Measurements from ENCODE around the gene PLCL1.

PLCL1 gene

DNA sequence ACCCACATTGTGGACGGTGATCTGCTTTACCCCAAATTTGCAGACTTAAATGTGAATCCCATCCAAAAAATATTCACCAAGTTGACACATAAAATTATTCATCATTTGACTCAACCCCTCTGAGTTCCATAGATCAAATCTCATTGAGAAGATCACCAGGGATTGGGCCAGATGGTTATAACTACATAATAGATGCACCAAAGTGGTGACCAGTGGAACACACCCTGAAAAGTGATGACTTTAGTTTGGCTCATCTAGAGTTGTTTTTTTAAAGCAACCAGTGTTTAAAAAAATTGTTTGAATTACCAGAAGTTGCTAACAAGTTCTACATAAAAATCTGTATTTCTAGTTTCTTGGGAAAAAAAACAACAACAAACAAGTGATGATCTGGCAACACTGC, 155.0 kb downstream of the PLCL1 start:
- no peak for DNase-seq

DNA sequence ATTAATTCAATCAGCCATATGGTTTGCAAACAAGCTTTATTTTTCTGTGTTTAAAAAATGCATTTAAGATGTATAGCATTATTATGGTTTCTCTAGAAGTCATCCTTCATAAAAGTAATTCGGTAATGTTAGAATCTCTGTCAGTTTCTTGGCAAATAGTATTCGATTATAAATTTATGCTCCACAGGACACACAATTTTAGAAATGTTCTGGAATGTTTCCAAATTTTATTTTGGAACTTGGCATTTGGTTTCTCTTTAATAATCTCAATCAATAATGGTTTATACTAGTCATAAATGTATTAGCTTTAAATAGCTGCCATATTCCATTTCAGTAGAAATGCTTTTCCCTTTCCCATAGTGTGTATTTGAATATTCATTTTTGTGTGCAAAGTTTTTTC, 156.4 kb downstream of the PLCL1 start:
- DNase-seq: no peak

DNA sequence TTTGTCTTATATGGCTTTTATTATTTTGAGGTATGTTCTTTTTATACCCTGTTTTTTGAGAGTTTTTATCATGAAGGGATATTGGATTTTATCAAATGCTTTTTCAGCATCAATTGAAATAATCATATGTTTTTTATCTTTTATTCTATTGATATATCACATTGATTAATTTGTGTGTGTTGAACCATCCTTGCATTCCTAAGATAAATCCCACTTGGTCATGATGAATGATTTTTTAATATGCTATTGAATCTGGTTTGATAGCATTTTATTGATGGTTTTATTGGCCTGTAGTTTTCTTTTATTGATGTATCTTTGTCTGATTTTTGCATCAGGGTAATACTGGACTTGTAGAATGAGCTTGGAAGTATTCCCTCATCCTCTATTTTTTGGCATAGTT, 160.3 kb downstream of the PLCL1 start:
- no peak for DNase-seq

DNA sequence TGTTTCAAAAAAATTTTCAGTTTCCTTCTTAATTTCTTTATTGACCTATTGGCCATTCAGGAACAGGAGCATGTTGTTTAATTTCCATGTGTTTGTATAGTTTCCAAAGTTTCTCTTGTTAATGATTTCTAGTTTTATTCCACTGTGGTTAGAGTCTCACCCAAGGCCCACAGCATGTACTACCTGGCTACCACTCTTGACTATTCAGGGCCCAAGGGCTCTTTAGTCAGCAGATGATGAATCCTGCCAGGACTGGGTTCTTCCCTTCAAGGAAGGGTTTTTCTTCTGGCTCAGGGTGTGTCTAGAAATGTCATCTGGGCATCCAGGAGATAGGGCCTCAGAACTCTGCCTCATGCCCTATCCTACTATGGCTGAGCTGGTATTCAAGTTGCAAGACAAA, 161.4 kb downstream of the PLCL1 start:
- no peak for DNase-seq

DNA sequence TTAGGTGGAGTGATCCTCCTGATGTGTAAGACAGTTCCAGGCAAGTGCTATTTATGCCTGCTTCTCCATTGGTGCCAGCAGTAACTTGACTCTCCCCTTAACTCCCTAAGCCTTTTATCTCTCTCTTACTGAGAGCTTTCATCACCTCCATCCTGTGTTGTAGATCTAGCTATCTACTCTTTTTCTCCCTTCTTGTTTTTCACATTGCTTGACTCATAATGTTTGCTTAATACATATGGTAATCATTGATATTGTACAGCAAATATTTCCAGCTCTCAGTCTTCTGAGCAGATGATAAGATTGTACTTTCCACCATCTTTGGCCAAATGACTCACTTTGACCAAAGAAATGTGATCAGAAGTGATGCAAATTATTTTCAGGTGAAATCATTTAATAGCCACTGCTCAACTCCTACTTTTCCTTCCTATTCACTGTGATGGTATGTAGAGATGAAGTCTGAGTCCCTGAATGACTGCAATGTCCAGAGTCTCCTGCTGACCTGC, 165.0 kb downstream of the PLCL1 start:
- no peak for DNase-seq

DNA sequence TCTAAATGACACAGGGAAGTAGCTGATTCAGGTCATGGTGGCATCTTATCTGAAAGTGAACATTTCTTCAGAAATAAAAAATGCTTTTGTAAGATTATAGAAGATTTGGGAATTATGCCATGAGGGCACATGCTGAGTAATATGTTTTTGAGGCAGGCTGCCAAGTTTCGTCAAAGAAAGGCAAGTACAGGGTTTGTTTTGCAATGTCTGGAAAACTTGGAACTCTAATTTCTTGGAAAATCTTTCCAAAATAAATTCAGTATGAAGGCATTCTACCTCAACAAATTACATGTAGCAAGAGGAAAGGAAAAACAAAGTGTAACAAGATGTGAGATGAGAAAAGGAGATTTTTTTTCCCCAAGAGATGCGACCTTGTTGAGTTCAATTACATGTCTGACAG, 167.7 kb downstream of the PLCL1 start:
- DNase-seq: no peak

DNA sequence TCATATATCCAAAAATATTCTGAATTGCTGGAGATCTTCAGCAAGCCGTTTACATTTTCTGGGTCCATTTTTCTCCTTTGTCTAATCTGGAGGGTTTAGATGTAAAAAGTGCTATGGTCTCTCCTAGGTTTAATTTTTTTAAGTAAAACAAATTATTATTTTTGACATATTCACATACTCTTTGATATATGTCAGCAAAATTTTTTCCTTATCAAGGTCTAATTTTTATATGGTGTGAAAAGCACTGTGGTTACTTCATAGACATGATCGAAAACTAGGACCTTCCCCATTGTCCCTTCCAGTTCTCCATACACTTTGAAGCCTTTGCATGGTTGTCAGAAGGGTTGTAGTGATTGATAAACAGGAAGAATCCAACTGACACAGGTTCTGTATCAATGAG, 168.2 kb downstream of the PLCL1 start:
- no peak for DNase-seq

DNA sequence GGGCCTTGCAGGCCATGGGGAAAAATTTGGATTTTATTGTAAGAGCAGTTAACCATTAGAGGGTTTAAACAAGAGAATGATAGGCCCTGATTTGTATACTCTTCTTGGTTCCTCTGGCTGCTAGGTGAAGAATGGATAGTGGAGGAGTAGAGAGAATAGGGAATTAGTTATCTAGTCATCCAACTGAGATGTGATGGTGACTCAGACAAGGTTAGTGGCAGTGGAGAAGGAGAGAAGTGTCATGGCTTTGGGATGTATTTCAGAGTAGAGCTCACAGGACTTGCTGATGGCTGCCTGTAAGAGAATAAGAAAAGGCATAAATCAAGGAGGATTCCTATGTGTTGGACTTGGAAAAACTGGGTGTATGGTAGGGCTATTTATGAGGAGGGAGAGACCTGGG, 169.4 kb downstream of the PLCL1 start:
- DNase-seq: no peak

DNA sequence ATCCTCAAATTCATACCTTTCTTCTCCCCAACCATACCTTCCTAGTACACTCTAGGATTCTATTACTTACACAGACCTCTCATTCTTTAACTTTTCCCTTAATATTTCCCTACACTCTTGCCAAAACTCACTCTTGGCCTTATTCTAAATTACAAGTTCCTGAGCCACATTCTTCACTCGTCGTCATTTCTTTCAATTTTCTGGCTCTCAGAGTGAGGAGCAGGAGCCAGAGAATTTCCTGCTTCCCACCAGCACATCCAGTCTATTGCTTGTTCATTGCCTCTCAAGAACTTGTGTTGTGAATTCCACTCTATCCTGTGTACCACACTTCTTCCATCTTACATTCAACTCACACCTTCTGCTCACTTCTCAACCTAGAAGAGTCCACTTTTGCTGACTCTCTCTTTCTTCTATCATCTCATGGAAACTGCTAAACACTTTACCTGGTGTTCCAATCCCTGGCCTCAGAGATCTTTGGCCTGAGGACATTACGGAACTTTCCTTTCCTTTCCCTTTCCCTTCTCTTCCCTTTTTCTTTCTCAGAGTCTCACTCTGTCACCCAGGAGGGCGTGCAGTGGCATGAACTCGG, 171.6 kb downstream of the PLCL1 start:
- DNase-seq: no peak

DNA sequence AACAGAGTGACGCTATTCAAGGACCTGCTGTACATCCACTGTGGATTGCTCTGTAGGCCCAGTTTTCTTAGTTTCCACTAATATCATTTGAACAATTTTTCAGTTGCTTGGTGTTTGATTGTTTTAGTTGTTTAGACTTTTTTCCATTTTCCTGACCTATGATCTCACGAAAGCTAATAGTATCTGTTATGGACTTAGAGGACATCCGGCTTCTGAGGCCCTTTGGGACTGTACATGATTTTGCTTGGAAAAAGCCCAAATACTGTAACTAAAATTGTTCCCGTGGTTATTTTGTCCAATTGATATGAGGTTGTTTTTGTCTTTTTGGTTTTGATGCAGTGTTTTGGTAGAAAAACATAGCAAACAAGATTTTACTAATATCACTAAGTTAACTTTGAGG, 174.6 kb downstream of the PLCL1 start:
- no peak for DNase-seq

DNA sequence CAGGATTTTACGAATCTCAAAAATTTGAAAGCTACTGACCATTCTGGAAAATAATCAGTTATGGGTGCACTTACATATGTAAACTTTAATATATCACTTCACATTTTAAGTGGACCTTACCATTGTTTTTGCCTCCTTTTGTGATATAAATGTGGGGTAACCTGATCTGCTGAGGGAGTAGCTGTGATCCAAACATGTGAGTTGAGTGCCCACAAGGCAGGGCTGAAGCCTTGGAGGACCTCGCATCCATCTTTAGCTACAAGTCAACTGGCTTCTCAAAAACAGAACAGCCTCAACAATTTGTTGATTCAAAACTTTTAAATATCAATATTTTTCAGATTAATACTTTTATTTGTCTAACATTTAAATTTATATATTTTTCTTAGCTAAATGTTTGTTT, 178.2 kb downstream of the PLCL1 start:
- DNase-seq: no peak

DNA sequence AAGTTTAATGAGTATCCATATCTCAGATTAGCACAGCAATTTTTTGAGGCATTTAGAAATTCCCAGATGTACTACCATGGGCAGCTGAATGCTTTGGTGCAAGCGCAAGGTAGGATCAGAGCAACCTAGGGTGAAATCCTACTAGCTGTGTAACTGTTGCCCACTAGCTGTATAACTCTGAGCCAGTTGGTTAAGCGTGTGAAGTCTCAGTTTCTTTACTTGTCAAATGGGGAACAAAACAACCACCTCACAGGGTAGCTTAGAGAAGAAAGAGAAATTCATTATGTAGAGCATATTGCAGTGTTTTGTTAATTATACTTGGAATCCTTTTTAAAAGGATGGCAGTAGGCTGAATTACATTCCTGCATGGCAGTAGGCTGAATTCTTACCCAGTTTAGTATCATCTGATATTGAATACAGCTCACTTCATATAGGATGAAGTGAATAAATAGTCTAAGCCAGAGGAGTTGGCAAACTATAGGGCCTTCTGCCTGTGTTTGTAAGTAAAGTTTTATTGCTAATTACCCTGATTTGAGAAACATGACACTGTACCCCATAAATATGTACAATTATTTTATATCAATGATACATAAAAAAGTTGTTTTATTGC, 180.7 kb downstream of the PLCL1 start:
- no peak for DNase-seq

DNA sequence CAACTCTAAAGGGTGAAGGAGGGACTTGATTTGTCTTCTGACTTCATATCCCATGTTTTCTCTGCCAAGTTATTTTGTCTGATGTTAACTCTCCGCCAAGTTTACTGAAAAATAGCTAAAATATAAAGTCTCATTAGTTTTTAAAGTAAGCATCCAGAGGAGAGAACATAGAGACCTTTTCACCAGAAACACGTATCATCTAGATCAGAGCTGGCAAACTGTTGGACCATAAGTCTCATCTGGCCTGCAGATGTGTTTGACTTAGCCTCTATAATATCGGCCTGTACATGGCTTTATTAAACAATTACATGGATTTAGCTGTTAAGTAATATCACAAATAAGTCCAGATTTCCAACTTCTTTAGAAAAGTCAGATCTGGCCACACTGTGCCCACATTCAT, 182.6 kb downstream of the PLCL1 start:
- no peak for DNase-seq

DNA sequence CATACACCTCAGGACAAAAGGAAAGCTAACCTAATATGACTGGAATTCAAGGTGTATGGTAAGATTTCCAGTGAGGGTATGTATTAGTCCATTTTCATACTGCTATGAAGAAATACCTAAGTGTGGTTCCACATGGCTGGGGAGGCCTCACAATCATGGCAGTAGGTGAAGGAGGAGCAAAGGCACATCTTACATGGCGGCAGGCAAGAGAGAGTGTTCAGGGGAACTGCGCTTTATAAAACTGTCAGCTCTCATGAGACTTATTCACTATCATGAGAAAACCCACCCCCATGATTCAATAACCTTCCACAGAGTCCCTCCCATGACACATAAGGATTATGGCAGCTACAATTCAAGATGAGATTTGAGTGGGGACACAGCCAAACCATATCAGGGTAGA, 186.0 kb downstream of the PLCL1 start:
- DNase-seq: no peak

DNA sequence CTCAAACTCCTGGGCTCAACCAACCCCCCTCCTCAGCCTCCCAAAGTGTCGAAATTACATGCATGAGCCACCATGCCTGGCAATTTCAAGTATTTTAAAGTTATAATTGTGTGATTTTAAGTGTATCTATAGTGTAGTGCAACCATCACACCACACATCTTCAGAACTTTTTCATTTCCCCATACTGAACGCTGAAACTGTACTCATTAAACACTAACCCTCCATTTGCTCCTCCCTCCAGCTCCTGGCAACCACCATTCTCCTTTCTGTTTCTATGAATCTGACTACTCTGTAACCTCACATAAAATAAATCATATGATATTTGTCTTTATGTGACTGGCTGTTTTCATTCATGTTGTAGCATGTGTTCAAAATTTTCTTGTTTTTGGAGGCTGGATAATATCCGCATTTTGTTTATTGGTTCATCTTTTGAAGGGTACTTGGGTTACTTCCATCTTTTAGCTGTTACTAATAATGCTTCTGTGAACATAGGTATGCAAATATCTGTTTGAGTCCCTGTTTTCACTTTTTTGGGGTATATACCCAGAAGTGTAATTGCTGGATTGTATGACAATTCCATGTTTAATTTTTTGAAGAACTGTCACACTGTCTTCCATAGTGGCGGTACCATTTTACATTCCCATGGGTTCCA, 188.2 kb downstream of the PLCL1 start:
- no peak for DNase-seq

DNA sequence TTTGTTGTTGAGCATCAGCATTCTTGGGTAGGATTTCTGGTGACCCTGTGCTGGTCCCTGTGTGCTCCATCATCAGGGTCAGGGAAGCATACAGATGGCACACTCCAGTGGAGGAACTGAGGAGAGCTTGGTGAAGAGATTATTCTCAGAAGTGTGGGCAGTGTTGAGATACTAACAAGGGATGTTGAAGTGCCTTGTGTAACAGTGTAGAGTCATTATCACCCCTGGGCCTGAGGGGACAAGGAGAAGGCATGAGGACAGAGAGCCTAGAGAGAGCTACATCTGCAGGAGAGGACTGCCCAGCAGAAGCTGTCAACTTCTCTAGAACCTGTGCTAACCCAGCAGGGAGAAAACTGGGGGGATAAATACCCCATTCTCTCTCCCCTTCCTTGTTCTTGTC, 189.0 kb downstream of the PLCL1 start:
- no peak for DNase-seq

DNA sequence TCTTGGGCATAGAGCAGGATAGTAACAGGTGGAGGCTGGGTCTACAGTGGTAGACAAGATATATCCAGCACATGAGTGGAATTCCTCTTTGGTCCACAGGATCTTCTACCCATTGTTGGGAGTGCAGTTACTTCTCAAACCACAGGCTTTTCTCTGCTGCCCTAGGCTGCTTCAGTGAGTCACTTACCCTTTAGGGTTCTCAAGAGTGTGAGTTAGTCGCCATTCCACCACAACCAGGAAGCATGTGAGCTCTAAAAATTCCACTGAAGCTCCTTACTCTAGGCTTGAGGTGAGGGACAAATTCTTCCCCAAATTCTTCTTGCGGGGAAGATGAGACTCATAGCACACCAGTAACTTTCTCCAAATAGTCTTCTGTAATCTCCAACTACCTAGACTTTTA, 189.4 kb downstream of the PLCL1 start:
- DNase-seq: no peak

DNA sequence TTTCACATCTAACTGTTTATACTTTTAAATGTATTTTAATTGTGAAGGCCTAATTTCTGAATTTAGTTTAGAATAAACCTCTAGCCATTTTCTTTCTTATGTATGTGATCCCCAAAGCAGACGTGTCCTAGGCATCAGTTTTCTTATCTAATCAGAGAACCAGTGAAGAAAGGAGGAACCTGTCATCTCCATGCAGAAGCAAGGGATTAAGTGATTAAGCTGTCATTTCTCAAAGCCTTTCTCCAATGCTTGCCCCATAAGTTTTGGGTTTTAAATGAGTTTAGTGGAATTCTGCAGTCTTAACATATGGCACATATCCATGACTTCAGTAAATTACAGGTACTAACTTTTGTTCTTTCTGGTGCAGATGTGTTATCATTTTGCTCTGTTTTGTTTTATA, 190.4 kb downstream of the PLCL1 start:
- no peak for DNase-seq

DNA sequence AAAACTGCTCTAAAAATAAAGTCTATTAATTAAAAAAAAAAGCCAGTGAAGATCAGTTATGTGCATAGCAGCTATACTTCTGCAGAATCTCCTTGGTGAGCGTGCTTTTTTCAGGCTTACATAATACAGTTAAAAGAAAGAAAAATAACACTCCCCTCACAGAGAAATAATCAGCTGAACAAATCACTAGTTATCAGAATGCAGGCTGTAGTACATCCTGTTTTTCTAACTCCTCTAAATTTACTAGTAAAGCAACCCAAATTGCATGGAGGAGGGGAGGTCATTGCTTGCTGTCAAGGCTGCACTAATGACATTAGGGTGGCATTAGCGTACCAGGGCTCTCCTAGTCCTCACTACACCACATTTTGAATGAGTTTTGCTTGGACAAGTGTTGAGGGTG, 192.2 kb downstream of the PLCL1 start:
- DNase-seq: no peak

DNA sequence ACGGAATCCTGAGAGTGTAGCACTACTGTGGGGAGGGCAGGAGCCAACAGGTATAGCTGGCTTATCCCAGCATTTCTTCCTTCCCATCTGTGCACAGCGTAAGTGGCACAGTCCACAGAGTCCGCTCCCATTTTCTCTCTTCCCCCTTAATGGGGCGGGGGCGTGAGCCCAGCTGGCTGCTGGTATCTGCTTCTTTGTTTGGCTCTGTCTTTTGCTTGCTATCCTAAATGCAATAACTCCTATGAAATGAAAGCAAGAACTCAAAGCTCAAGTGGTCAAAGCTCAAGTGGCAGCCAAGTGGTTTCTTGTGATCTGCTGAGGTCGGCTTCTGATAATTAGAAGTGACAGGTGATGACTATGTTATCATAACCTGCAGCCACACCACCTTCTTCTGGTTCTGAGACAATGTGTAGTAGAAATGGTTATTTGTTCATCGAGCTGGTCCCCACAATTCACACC, 192.7 kb downstream of the PLCL1 start:
- no peak for DNase-seq

DNA sequence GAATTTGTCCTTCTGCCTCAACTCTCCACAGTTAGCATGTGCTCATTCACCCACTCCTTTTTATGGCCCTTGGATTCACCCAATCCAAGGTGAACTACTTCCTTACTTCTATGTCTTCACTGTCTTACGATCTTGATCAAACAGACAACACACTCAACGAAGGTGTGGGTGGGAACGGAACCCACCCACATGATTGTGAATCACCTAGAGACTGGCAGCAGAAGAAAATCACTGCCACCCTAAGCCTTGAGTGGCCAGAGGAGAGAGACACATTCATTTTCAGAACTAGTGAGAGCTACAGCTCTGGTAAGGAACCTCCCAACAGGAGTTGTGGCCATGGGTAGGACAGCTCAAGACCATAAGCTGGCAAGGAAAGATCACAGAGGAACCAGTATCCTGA, 194.3 kb downstream of the PLCL1 start:
- no peak for DNase-seq

DNA sequence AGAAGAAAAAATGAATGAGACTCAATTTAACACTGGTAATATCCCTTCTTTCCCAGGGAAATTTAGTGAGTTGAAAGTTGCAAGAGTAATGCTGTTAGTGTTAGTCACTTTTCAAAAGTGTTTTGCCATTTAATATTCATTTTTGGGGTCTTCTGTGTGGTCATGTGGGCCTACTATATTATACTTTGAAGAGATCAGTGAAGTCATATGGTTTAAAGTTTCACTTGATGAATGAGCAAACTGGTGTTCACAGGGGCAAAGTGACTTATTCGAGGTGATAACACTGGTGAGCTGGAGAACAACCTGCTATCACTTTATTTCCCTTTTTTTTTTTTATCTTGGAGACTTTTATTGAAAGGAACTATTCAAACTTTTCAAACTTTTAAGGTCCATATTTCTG, 196.0 kb downstream of the PLCL1 start:
- DNase-seq: no peak

DNA sequence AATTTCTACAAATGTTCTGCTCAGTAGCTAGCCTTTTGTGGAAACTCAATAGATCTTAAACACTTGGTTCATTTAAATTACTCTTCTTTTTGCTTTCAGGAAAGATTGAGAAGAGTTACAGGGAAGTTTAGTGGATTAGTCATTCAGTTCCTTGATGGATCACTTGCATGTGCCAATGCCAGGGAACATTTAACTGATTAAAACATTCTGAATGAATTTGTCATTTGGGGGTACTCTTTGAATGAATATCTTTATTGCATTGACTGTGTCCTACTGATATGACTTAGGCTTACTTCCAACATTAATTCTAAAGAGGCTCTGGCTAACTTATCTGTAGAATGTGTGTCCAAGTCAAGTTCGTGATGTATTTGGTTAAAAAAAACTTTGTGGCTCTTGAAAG, 199.8 kb downstream of the PLCL1 start:
- DNase-seq: no peak

All from T-helper 1 cell (primary cell).